ENCODE measurements around the gene CERS6. TPM values are rescaled to one million over a fixed set of nuclear protein-coding genes. Genes with fewer than 3 reads are reported as not detected.

The CERS6 gene
- total RNA-seq, 1 donor from 2014 or later = 30.8 TPM

DNA sequence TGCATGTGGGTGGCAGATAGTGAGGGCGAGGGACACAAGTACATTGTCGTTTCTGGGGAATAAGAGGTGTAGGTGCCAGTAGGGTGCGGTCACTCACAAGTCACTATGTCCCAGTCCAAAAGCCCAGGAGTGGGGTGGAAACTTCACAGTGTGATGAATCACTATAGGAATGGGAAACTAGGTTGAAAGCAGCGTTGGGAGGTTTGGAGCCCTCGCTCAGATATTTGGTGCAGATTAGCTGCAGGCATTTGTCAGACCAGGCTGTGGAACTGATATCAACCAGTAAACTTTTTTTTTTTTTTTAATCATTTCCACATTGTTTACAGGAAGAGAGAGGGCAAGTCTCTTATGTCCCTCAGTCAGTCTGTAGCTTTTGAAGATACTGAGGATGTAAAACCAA, 121.8 kb downstream of the CERS6 start:
- H3K4me3 Mint-ChIP-seq (ENCODE audit: unreplicated experiment) = no peak overlapping the region
- TF ChIP-seq, protein P1, sequence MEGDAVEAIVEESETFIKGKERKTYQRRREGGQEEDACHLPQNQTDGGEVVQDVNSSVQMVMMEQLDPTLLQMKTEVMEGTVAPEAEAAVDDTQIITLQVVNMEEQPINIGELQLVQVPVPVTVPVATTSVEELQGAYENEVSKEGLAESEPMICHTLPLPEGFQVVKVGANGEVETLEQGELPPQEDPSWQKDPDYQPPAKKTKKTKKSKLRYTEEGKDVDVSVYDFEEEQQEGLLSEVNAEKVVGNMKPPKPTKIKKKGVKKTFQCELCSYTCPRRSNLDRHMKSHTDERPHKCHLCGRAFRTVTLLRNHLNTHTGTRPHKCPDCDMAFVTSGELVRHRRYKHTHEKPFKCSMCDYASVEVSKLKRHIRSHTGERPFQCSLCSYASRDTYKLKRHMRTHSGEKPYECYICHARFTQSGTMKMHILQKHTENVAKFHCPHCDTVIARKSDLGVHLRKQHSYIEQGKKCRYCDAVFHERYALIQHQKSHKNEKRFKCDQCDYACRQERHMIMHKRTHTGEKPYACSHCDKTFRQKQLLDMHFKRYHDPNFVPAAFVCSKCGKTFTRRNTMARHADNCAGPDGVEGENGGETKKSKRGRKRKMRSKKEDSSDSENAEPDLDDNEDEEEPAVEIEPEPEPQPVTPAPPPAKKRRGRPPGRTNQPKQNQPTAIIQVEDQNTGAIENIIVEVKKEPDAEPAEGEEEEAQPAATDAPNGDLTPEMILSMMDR (IDR thresholded peaks at IDR 0.05) = no peak
- peaks cover 1% of the 10 kb centered on the region for H3K36me3 Mint-ChIP-seq (ENCODE audit: low read depth)
- no peaks in the 10 kb centered on the region for H3K27me3 Mint-ChIP-seq (ENCODE audit: low read depth)
- DNase-seq (ENCODE audit: low spot score) = no peak
- peaks cover 16% of the 10 kb centered on the region for H3K4me1 Mint-ChIP-seq (ENCODE audit: low read depth)
- H3K27ac Mint-ChIP-seq (ENCODE audit: unreplicated experiment) = no peak overlapping the region
- H3K9me3 Mint-ChIP-seq (ENCODE audit: low read depth) = no peaks in the 10 kb centered on the region

DNA sequence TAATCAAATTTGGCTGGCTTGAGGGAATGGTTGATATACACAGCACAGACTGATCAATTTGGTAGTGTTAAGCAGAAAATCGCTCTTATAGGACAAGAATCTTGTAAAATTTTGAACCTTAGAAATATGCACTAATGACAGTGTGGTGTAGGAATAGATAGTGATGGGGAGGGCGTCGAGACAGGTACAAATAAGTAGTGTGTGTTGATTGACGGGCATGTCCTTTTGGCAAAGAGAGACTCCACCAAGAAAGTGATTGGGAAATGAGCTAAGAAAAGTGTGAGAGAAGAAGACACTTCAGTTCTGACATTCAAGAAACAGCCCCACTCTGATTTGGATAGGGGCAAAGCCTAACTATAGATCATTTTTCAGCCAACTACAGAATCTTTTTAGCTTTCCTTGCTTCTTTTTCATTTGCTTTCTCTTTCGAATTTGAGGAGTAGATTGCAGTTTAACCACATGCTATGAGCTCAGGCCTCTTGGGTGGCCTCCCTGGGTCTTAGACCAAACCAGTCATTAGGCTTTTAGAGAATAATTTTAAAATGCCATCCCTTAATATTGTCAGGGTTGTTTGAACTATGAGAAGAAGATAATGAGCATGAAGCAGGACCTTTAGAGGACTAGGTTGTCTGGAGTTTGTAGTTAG, 127.1 kb downstream of the CERS6 start:
- H3K36me3 Mint-ChIP-seq (ENCODE audit: low read depth) = peaks cover 1% of the 10 kb centered on the region
- H3K4me1 Mint-ChIP-seq (ENCODE audit: low read depth) = peaks cover 30% of the 10 kb centered on the region
- H3K27me3 Mint-ChIP-seq (ENCODE audit: low read depth) = no peaks in the 10 kb centered on the region
- TF ChIP-seq, protein P1 (IDR thresholded peaks at IDR 0.05) = no peak
- H3K9me3 Mint-ChIP-seq (ENCODE audit: low read depth) = no peaks in the 10 kb centered on the region
- DNase-seq (ENCODE audit: low spot score) = no peak
- peak overlapping the region; percentile 82 for H3K27ac Mint-ChIP-seq (ENCODE audit: unreplicated experiment)
- no peak overlapping the region for H3K4me3 Mint-ChIP-seq (ENCODE audit: unreplicated experiment)

DNA sequence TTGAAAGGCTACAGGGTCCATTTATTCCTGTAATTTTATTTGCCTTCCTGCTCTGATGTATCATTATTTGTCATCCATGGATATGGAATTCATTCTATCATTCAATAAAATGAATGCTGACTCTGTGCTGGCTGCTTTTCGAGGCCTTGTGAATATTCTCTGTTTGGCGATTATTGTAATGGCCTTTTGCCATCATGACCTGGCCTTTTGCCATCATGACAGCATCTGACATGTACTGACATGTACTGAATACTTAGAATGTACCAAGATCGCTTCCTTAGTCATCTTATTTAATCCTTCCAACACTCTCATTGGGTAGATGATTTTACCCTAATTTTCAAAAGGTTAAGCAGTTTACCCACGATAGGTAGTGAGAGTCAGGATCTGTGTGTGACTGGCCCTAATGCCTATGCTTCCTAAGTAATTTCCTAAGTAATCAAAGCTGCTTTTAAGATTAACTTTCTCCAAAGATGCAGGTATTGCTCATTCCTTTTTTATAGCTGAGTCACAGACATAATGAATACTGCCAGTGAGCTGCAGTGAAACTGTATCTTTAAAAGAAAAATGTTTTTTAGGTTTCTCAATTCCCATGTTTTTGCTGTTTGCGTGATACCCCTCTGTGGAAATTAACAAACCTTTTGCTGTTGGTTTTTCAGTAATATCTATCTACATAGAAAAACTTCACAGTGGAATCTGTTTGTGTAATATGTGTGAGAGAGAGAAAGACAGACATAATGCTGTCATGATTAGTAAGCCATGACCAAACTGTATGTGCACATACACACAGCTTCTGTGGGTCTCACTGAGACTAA, 127.8 kb downstream of the CERS6 start:
- H3K36me3 Mint-ChIP-seq (ENCODE audit: low read depth) = peaks cover 1% of the 10 kb centered on the region
- peak overlapping the region; percentile 82 for H3K27ac Mint-ChIP-seq (ENCODE audit: unreplicated experiment)
- H3K4me1 Mint-ChIP-seq (ENCODE audit: low read depth) = peaks cover 30% of the 10 kb centered on the region

DNA sequence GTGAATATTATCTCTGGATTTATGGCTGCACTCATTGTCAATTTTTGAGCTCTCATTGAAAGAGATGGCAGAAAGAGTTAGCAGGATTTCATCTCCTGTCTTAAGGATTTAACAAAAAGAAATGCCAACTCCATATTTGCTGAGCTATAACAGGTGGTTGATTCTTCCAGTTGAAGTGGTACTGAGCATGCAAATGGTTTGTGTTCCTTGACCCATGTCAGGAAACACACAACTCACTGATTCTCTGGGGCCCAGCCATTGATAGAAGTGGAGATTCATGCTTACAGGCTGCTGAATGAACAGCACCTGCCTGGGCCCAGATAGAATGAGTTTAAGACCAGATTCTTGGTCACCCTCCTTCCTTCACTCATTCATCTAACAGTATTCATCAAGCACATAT, 128.8 kb downstream of the CERS6 start:
- Mint-ChIP-seq H3K9me3 (ENCODE audit: low read depth) (no peaks in the 10 kb centered on the region), H3K4me1 (ENCODE audit: low read depth) (peaks cover 34% of the 10 kb centered on the region), H3K27ac (ENCODE audit: unreplicated experiment) (peak overlapping the region; percentile 82), H3K27me3 (ENCODE audit: low read depth) (no peaks in the 10 kb centered on the region), H3K36me3 (ENCODE audit: low read depth) (no peaks in the 10 kb centered on the region), H3K4me3 (ENCODE audit: unreplicated experiment) (no peak overlapping the region)
- TF ChIP-seq, protein P1 (IDR thresholded peaks at IDR 0.05) = no peak
- DNase-seq (ENCODE audit: low spot score) = no peak

More for the DNA sequence above, 127.8 kb downstream of the CERS6 start:
- no peak overlapping the region for H3K4me3 Mint-ChIP-seq (ENCODE audit: unreplicated experiment)
- no peaks in the 10 kb centered on the region for H3K9me3 Mint-ChIP-seq (ENCODE audit: low read depth)
- TF ChIP-seq, protein P1 (IDR thresholded peaks at IDR 0.05) = no peak
- H3K27me3 Mint-ChIP-seq (ENCODE audit: low read depth) = no peaks in the 10 kb centered on the region
- DNase-seq (ENCODE audit: low spot score) = no peak

DNA sequence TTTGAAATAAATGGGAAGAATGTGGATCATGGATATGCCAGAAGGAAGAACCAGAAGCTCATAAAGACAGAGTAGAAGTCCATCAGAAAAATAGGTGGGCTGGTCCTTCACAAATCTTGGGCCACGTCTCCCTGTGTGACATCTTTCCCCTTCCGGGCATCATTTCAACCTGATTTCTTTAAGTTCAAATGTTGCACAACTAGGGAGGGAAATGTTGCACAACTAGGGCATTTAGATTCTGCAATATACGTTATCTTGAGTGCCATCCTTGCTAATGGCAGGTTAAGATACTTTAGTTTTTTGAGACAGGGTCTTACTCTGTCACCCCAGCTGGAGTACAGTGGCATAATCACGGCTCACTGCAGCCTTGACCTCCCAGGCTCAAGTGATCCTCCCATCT, 129.6 kb downstream of the CERS6 start:
- no peaks in the 10 kb centered on the region for H3K9me3 Mint-ChIP-seq (ENCODE audit: low read depth)
- H3K27ac Mint-ChIP-seq (ENCODE audit: unreplicated experiment) = no peak overlapping the region
- no peak overlapping the region for H3K4me3 Mint-ChIP-seq (ENCODE audit: unreplicated experiment)
- H3K36me3 Mint-ChIP-seq (ENCODE audit: low read depth) = no peaks in the 10 kb centered on the region
- H3K4me1 Mint-ChIP-seq (ENCODE audit: low read depth) = peaks cover 35% of the 10 kb centered on the region
- TF ChIP-seq, protein P1 (IDR thresholded peaks at IDR 0.05) = no peak
- DNase-seq (ENCODE audit: low spot score) = no peak
- H3K27me3 Mint-ChIP-seq (ENCODE audit: low read depth) = no peaks in the 10 kb centered on the region
